ENCODE data around the gene MAP4K4. TPM values are rescaled to one million over a fixed set of nuclear protein-coding genes. Genes with fewer than 3 reads are reported as not detected.
A peak's percentile ranks its signal among the peaks of the same experiment; 100 is the strongest.

MAP4K4 gene
- total and polyA plus RNA-seq, 2 of the 13 experiments (the other 11 are each of a cell fraction or from before 2014, with no cell fraction given): 105 to 264 TPM

GRCh38 chr2:101860782-101861181 lies 163.3 kb downstream of the MAP4K4 start:
- peaks cover 46 to 87% of the 10 kb centered on the region in 2 experiments for H3K36me3 ChIP-seq (replicated peaks in 1 of 2; ENCODE audit: control insufficient read depth in 1 of 2, insufficient read depth in 2 of 2, low read length in 2 of 2)
- ATAC-seq: peak; percentile 25
- no peaks in the 10 kb centered on the region for H3K27me3 ChIP-seq (ENCODE audit: control insufficient read depth in 1 of 2, insufficient read depth in 2 of 2, low read length in 2 of 2)
- ChIA-PET CTCF (ENCODE audit: low intra/inter-chr PET ratio, low total read pairs) (no interaction called here), POLR2A (no interaction called here)
- whole genome bisulfite sequencing (ENCODE audit: low lambda C conversion rate): 98% methylated on average over 8 of the region's 8 CpGs
- intact Hi-C loops (cut with micrococcal nuclease; ENCODE audit: unreplicated experiment): no loop called here
- TF ChIP-seq HCFC1 (IDR thresholded peaks at IDR 0.05; ENCODE audit: low read depth, low read length) (no peak), FOXJ3 (CRISPR knock-in tag; IDR thresholded peaks at IDR 0.05; ENCODE audit: borderline replicate concordance) (no peak), RBM22 (optimal IDR thresholded peaks at IDR 0.05; ENCODE audit: low read length) (peak; percentile 32), NFYC (CRISPR knock-in tag; IDR thresholded peaks at IDR 0.05) (no peak), SIN3A (IDR thresholded peaks at IDR 0.05; ENCODE audit: borderline replicate concordance, low read depth, low read length) (no peak), PRPF4 (IDR thresholded peaks at IDR 0.05; ENCODE audit: low read depth, low read length, poor library complexity, severe bottlenecking) (peak; percentile 63), ZBTB38 (CRISPR knock-in tag; IDR thresholded peaks at IDR 0.05) (peak; percentile 87), LCORL (IDR thresholded peaks at IDR 0.05) (no peak), LCORL (CRISPR knock-in tag; IDR thresholded peaks at IDR 0.05) (no peak)
- no peak for FAIRE-seq
- no peak overlapping the region for H2AFZ ChIP-seq (ENCODE audit: low read length)
- no peak for DNase-seq (ENCODE audit: low spot score)
- no peaks in the 10 kb centered on the region for H3K9me3 ChIP-seq (ENCODE audit: low read length)
- in situ Hi-C loops (cut with HindIII; ENCODE audit: extremely low pct_ligation_motif_present, low pct_unique_long_range_greater_than_20kb): no loop called here
- H3K4me3 ChIP-seq (replicated peaks in 1 of 3; ENCODE audit: insufficient read depth in 1 of 3, low read depth in 2 of 3, low read length in 3 of 3): no peak overlapping the region
- no TSS peak for BruUV-seq (replicated peaks)
- H3K27ac ChIP-seq (ENCODE audit: extremely low read length, insufficient read depth, low read length): peak overlapping the region; percentile 14
- no peak overlapping the region for H3K4me2 ChIP-seq (ENCODE audit: low read depth, low read length)
- H3K79me2 ChIP-seq (ENCODE audit: insufficient read depth, low read length): no peaks in the 10 kb centered on the region
- peaks cover 24% of the 10 kb centered on the region for H3K4me1 ChIP-seq (ENCODE audit: insufficient read depth, low read length)
- H3K9ac ChIP-seq (ENCODE audit: insufficient read depth, low read depth, low read length): no peak overlapping the region
- H4K20me1 ChIP-seq (ENCODE audit: insufficient read depth, low read length): peaks cover 12% of the 10 kb centered on the region

GRCh38 chr2:101861382-101861781 lies 163.9 kb downstream of the MAP4K4 start:
- intact Hi-C loops (cut with micrococcal nuclease; ENCODE audit: unreplicated experiment): no loop called here
- POLR2A ChIA-PET: no interaction called here
- H3K9me3 ChIP-seq (ENCODE audit: low read length): no peaks in the 10 kb centered on the region
- BruUV-seq (replicated peaks): no TSS peak
- DNase-seq (ENCODE audit: low spot score): no peak
- H2AFZ ChIP-seq (ENCODE audit: low read length): no peak overlapping the region
- 97% methylated on average over 4 of the region's 4 CpGs for WGBS (ENCODE audit: low lambda C conversion rate)
- peak overlapping the region; percentile 9 for H3K27ac ChIP-seq (ENCODE audit: extremely low read length, insufficient read depth, low read length)
- in situ Hi-C loops (cut with HindIII; ENCODE audit: extremely low pct_ligation_motif_present, low pct_unique_long_range_greater_than_20kb): no loop called here
- H3K4me2 ChIP-seq (ENCODE audit: low read depth, low read length): no peak overlapping the region
- no peak for FAIRE-seq
- H3K4me1 ChIP-seq (ENCODE audit: insufficient read depth, low read length): peaks cover 24% of the 10 kb centered on the region
- peak; percentile 35 for ATAC-seq
- CTCF ChIA-PET (ENCODE audit: low intra/inter-chr PET ratio, low total read pairs): no interaction called here
- H3K4me3 ChIP-seq (replicated peaks in 1 of 3; ENCODE audit: insufficient read depth in 1 of 3, low read depth in 2 of 3, low read length in 3 of 3): no peak overlapping the region
- H3K36me3 ChIP-seq (replicated peaks in 1 of 2; ENCODE audit: control insufficient read depth in 1 of 2, insufficient read depth in 2 of 2, low read length in 2 of 2): peaks cover 47 to 87% of the 10 kb centered on the region in 2 experiments
- H3K9ac ChIP-seq (ENCODE audit: insufficient read depth, low read depth, low read length): no peak overlapping the region
- H3K79me2 ChIP-seq (ENCODE audit: insufficient read depth, low read length): no peaks in the 10 kb centered on the region
- no peaks in the 10 kb centered on the region for H3K27me3 ChIP-seq (ENCODE audit: control insufficient read depth in 1 of 2, insufficient read depth in 2 of 2, low read length in 2 of 2)
- peaks cover 12% of the 10 kb centered on the region; the same call in 1 of the 2 replicates for H4K20me1 ChIP-seq (ENCODE audit: insufficient read depth, low read length)
- TF ChIP-seq SRSF4 (IDR thresholded peaks at IDR 0.05; ENCODE audit: low read depth, low read length, poor library complexity, severe bottlenecking) (no peak), REL (CRISPR knock-in tag; conservative IDR thresholded peaks at IDR 0.05) (no peak), NFAT5 (CRISPR knock-in tag; IDR thresholded peaks at IDR 0.05) (no peak), ZSCAN5A (CRISPR knock-in tag; IDR thresholded peaks at IDR 0.05; ENCODE audit: borderline replicate concordance) (no peak), MBNL3 (CRISPR knock-in tag; conservative IDR thresholded peaks at IDR 0.05) (no peak)
